NT2/D1 (cell line): ENCODE results near the gene MAP1B.

ENCODE experiments used
- YY1 ChIP-seq: IDR thresholded peaks from 2 replicates; pipeline ENCODE4 v1.6.1; 2011; ENCODE audit not compliant: insufficient read length, insufficient read depth
- ZNF274 ChIP-seq: IDR thresholded peaks from 2 replicates; pipeline ENCODE4 v1.6.1; 2011; ENCODE audit warnings: mild to moderate bottlenecking, low read depth, low read length

DNA sequence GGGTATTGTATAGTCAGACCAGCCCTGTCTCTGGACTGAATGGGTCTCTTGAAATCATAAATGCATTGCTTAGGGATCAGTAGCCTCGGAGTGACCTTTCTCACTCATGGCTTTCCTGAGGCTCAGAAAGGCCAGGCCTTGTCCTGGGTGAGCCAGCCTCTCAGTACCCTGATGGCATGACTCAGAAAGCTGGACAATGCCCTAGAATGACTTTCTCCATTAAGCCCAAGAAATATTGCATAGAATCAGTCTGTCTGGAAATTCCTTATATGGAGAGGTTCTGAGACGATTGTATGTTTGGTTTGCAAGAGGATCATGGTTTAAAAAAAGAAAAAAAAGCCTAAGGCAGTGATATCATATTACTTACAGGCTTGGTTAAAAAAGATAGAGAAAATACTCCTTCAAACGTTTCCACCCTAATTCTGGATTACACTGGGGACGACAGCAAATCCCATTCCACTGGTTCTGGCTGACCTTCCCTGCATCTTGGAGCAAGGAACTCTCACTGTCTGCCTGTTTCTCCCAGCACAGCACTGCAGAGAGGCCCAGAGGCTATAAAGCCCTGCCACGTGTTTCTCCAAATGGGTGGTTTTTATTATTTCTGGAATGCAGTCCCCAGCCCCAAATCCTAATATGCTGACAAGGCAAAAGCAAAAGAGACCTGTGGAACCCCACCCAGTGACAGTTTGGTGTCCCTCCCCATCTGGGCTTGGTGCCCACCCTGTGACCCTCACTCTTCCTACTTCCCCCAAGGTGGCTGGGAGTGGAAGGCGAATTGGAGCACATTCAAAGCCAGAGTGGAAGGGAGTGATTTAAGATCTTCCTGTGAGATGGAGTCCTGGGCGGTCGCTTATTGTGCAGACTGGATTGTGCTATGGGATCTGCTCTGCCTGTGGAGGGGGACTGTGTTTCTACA is 34.4 kb downstream of the MAP1B start:
- no peak for TF ChIP-seq ZNF274
- TF ChIP-seq YY1, result no peak
